ENCODE results near the gene SPECC1.

DNA sequence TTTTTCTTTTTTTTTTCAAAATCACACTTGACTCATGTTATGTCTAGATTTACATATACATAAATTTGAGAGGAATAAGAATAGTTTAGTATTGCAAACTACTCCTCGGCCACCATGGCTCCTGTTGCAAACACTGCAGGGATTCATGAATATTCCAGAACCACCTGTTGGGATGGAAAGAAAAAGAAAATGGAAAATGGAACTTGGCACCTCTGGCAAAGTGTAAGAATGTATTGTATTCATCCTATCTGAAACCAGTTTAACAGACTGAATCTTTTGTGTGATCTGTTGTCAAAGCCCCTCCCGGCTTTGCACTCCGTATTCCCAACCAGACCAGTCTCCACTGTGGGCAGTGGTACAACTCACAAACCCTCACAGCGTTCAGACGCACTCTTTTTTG, 124.4 kb downstream of the SPECC1 start:
- TF ChIP-seq, protein P1, sequence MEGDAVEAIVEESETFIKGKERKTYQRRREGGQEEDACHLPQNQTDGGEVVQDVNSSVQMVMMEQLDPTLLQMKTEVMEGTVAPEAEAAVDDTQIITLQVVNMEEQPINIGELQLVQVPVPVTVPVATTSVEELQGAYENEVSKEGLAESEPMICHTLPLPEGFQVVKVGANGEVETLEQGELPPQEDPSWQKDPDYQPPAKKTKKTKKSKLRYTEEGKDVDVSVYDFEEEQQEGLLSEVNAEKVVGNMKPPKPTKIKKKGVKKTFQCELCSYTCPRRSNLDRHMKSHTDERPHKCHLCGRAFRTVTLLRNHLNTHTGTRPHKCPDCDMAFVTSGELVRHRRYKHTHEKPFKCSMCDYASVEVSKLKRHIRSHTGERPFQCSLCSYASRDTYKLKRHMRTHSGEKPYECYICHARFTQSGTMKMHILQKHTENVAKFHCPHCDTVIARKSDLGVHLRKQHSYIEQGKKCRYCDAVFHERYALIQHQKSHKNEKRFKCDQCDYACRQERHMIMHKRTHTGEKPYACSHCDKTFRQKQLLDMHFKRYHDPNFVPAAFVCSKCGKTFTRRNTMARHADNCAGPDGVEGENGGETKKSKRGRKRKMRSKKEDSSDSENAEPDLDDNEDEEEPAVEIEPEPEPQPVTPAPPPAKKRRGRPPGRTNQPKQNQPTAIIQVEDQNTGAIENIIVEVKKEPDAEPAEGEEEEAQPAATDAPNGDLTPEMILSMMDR (IDR thresholded peaks at IDR 0.05; ENCODE audit: insufficient read depth, low read depth, low read length): no peak
- no peak for TF ChIP-seq EZH2 (IDR thresholded peaks at IDR 0.05; ENCODE audit: insufficient read depth, low read length)

Data from astrocyte (in vitro differentiated cells and primary cell).